ENCODE measurements around the gene NMNAT1. TPM values are rescaled to one million over a fixed set of nuclear protein-coding genes. Genes with fewer than 3 reads are reported as not detected.

Gene NMNAT1
- total RNA-seq, 1 donor from 2014 or later, result 2.2 TPM

DNA sequence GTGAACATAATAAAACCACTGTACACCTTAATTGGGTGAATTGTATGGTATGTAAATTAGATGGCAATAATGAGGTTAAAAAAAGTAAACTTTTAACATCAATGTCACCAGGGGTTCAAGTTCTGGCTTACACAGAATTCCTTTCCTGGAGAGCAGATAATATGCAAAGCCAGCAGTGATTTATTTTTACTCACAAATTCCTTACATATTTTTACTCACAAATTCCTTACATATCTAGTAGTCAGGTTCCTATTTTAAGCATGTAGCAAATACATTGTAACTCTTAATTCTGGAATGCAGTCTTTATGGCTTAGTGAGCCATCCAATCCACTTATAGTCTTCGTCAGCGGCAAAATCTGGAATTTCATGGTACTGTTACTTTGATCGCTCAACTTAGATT lies 88.2 kb downstream of the NMNAT1 start:
- DNase-seq (ENCODE audit: low read depth), result no peak
- H3K4me3 ChIP-seq (ENCODE audit: low read depth, low read length), result no peak overlapping the region
- TF ChIP-seq CTCF (conservative IDR thresholded peaks at IDR 0.05; ENCODE audit: low read depth, low read length), result no peak

DNA sequence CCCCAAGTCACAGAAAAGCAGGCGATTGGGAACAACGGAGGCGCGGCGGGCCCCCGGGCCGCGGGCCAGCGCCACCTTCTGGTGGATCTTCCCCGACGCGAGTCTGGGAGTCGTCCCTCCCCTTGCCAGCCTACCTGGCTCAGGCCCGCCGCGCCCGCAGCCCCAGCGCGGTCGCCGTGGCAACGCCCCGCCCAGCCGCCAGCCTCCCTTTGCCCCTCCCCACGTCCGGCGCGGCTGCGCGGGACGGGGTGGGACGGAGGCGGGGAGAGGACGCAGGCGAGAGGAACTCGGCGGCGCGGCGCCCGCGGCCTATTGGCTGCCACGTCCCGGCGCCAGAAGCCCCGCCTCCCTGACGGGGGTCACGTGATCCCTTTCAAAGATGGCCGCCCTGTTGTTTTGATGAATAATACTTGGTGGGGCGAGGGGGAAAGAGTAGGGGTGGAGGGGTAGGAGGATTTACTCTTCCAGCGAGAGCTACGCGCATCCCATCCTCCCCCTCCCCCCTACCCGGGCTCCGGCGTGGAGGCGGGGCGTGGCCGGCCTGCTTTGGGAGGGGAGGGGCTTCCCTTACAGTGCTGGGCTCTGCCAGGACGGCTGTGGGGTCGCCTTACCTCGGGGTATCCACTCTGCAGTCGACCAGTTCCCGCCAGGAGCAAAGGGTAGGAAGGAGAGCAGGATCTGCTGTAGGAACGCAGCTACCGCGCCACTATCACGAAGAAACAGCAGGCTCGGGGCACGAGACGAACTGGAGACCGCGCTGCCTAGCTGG lies 89.5 kb downstream of the NMNAT1 start, which contains the start of gene UBE4B:
Gene UBE4B (plus strand): TSS at position 369 of the 769 bp plus-strand sequence. CDS start 713 bp downstream, outside the sequence.
- DNase-seq (ENCODE audit: low read depth), result no peak
- peak within 1 kb of the TSS; percentile 88 for H3K4me3 ChIP-seq (ENCODE audit: low read depth, low read length)
- peak; percentile 77 for TF ChIP-seq CTCF (conservative IDR thresholded peaks at IDR 0.05; ENCODE audit: low read depth, low read length)

DNA sequence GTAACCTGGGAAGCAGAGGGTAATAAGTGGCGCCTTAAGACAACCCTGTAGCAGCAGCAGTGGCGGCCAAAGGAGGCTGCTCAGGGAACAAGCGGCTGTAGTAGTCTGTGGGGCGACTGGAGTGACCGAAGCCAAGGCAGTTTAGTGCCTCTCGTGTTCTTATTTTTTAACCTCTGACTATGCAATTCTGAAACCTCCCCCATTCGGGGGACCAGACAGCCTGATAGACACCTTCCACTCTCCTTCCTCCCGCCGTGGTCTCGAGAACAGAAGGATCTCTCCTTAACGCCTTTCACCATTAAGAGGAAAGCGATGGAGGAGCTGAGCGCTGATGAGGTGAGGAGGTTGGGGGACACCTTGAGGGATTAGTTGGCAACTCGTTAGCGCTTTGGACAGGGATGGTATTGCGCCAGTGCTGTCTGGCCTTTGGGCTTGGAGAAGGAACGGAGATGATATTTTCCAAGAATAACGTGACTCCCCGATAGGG lies 90.1 kb downstream of the NMNAT1 start:
- peak overlapping the region; percentile 88 for H3K4me3 ChIP-seq (ENCODE audit: low read depth, low read length)
- peak; percentile 11 for TF ChIP-seq CTCF (conservative IDR thresholded peaks at IDR 0.05; ENCODE audit: low read depth, low read length)
- DNase-seq (ENCODE audit: low read depth), result no peak

Other genes starting within 250 kb of the NMNAT1 start
- 79.7 and 87.5 TPM in 2 replicates for gene CLSTN1, start 119.5 kb upstream of the NMNAT1 start, total RNA-seq
- gene CTNNBIP1, start 33.2 kb upstream of the NMNAT1 start, total RNA-seq, result 25.5 and 26.8 TPM in 2 replicates
- 20.6 and 23.3 TPM in 2 replicates for gene LZIC, start 84 bp upstream of the NMNAT1 start, total RNA-seq
- 11.8 and 24.3 TPM in 2 replicates for gene RBP7, start 53.8 kb downstream of the NMNAT1 start, total RNA-seq
- gene UBE4B, start 89.5 kb downstream of the NMNAT1 start, total RNA-seq, result 30.8 and 39.3 TPM in 2 replicates

Measured in epithelial cell of proximal tubule (primary cell).